GOT3 (cell line): Measurements from ENCODE around the gene NRARP.
"Not testable (repeated sequence)": the region's sequence is repeated elsewhere in the genome, so short reads cannot be mapped to it uniquely, and the experiment has no call there.

Experiments used
- DNase-seq: peaks from one replicate; lab custom pipeline; 2025; ENCODE audit warnings: mixed read lengths; lab: John Stamatoyannopoulos, UW

The NRARP gene

GRCh38 chr9:137302118-137302448 is at the start of gene NRARP:
TSS of gene NRARP (minus strand) at chr9:137302271. CDS start at chr9:137301928, 343 bp downstream.
- no peak for DNase-seq

GRCh38 chr9:137350696-137351584 is 48.9 kb upstream of the NRARP start:
- DNase-seq, result no peak

GRCh38 chr9:137349471-137350033 is 47.5 kb upstream of the NRARP start:
- no peak for DNase-seq

GRCh38 chr9:137348769-137349470 is 46.8 kb upstream of the NRARP start:
- no peak for DNase-seq

GRCh38 chr9:137347928-137348327 is 45.9 kb upstream of the NRARP start:
- DNase-seq, result no peak

- no peak for DNase-seq
These were observed 40.4 kb upstream of the NRARP start for GRCh38 chr9:137342482-137342881.

GRCh38 chr9:137341227-137341626 is 39.2 kb upstream of the NRARP start:
- DNase-seq, result no peak

GRCh38 chr9:137339908-137340462 is 37.9 kb upstream of the NRARP start:
- DNase-seq, result not testable (repeated sequence)

- DNase-seq, result no peak
These were observed 37.2 kb upstream of the NRARP start for GRCh38 chr9:137339045-137339907.

- DNase-seq, result no peak
These were observed 34.7 kb upstream of the NRARP start for GRCh38 chr9:137336735-137337134.

GRCh38 chr9:137333016-137333671 is 31.1 kb upstream of the NRARP start:
- DNase-seq, result no peak

GRCh38 chr9:137331929-137332328 is 29.9 kb upstream of the NRARP start:
- no peak for DNase-seq

GRCh38 chr9:137330689-137331088 is 28.6 kb upstream of the NRARP start:
- no peak for DNase-seq

GRCh38 chr9:137329590-137329989 is 27.5 kb upstream of the NRARP start:
- not testable (repeated sequence) for DNase-seq

GRCh38 chr9:137327641-137328550 is 25.8 kb upstream of the NRARP start:
- not testable (repeated sequence) for DNase-seq

- DNase-seq, result no peak
These were observed 24.5 kb upstream of the NRARP start for GRCh38 chr9:137326445-137327065.

- DNase-seq, result no peak
These were observed 23.7 kb upstream of the NRARP start for GRCh38 chr9:137325799-137326198.

- no peak for DNase-seq
These were observed 23.1 kb upstream of the NRARP start for GRCh38 chr9:137325124-137325523.

- DNase-seq, result no peak
These were observed 21.7 kb upstream of the NRARP start for GRCh38 chr9:137323531-137324331.
